ENCODE data around the gene SYT8. TPM values are rescaled to one million over a fixed set of nuclear protein-coding genes. Genes with fewer than 3 reads are reported as not detected.

Gene SYT8
- total and polyA plus RNA-seq, 7 donors = 0.04 to 0.28 (median 0.06) TPM; not detected in 4

DNA sequence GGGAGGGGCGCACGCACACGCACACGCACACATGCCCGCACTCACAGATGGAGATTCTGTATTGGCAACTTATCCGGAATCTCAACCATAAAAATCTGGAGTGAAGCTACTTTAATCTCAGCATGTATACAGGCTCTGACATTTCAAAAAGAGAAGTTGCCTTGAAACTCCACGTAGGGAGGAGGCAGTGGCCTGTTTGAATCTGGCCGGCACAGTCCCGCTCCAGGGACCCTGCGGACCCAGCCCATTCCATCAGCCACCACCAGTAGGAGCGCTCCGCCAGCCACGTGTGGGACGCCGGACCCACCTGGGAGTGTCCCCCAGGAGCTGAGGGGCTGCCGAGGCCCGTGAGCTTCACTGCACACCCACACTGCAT lies 1.9 kb upstream of the SYT8 start:
- TF ChIP-seq CTCF (IDR thresholded peaks at IDR 0.05) = no peak

DNA sequence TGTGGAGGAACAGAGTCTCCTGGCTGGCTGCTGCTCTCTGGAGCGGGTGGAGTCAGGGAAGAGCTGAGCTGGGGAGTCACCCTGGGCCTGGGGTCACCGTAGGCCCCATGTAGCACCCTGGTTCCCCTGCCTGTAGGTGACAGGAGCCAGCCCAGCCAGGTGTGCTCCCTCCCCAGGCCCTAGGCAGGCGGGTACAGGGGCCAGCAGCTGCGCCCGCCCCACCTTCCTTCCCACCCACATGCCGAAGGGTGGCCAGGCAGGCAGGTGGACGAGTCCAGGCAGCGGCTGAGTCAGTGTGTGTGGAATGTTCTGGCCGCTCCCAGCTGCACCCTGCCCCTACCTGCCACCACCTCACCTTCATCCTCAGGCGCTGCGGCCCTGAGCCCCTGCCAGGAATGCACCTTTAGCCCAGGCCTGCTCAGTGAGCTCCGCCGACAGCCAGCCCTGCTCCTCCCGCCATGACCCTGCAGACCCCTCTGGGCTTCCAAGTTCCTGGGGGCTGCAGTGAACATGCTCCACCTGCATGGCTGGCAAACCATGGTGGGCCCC lies 654 bp upstream of the SYT8 start:
- Histone ChIP-seq H3K27me3 (ENCODE audit: insufficient read depth in 3 of 3, low read length in 2 of 3) (peaks cover 0 to 2% (median 0%) of the 10 kb centered on the region in 3 donors), H3K4me3 (no peak overlapping the region), H3K4me1 (peaks cover 11% of the 10 kb centered on the region), H3K9me3 (no peaks in the 10 kb centered on the region), H3K27ac (no peak overlapping the region), H3K36me3 (ENCODE audit: insufficient read depth in 1 of 2, low read depth in 1 of 2) (no peaks in the 10 kb centered on the region)
- ATAC-seq = no peak
- intact Hi-C loops (cut with DNase I) = loop anchor here in 1 of 2 donors (10.0 kb wide), 1 partner anchor 89 kb away; no protein-coding TSS in a partner anchor
- no peak for DNase-seq
- 87 to 94% (median 90%) methylated on average over 12 to 14 of the region's 14 CpGs for WGBS, 3 donors
- TF ChIP-seq CTCF (IDR thresholded peaks at IDR 0.05) = no peak

More for the DNA sequence above, 1.9 kb upstream of the SYT8 start:
- Histone ChIP-seq H3K9me3 (no peaks in the 10 kb centered on the region), H3K27ac (no peak overlapping the region), H3K4me3 (no peak overlapping the region), H3K36me3 (ENCODE audit: insufficient read depth in 1 of 2, low read depth in 1 of 2) (no peaks in the 10 kb centered on the region), H3K27me3 (ENCODE audit: insufficient read depth in 3 of 3, low read length in 2 of 3) (peaks cover 0 to 3% (median under 1%) of the 10 kb centered on the region in 3 donors), H3K4me1 (peaks cover 6% of the 10 kb centered on the region)
- intact Hi-C loops (cut with DNase I) = loop anchor here (1.0 to 10.0 kb wide), 5 partner anchors 82 to 181 kb away; partner anchors contain the start of gene IFITM10 (in 1 of the 2)
- no peak for ATAC-seq
- WGBS, 3 donors = 54 to 55% (median 54%) methylated on average over 17 of the region's 17 CpGs
- peak in 1 of 2 donors; percentile 48 for DNase-seq

DNA sequence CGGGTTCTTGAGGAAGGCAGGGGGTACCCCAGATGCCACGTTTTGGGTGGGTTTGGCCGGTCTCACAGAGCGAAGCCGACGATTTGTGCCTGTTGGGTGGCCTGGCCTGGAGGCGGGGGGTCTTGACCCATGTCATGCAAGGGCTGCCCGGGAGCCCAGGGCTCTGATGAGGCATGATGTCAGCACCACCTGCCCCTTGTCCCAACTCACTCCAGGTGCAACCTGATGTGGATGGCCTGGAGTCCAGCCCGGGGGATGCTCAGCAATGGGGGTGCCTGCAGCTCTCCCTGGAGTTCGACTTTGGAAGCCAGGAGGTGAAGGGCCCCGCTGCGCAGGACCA lies 851 bp downstream of the SYT8 start:
- Histone ChIP-seq H3K4me3 (no peak overlapping the region), H3K27me3 (ENCODE audit: insufficient read depth in 3 of 3, low read length in 2 of 3) (no peaks in the 10 kb centered on the region), H3K9me3 (no peaks in the 10 kb centered on the region), H3K27ac (no peak overlapping the region), H3K4me1 (peaks cover 11% of the 10 kb centered on the region), H3K36me3 (ENCODE audit: insufficient read depth in 1 of 2, low read depth in 1 of 2) (no peaks in the 10 kb centered on the region)
- intact Hi-C loops (cut with DNase I) = loop anchor here (2.0 to 10.0 kb wide), 4 partner anchors 47 to 317 kb away; no protein-coding TSS in a partner anchor
- DNase-seq (peak in 1 of 2 donors; percentile 46), ATAC-seq (no peak)
- TF ChIP-seq CTCF (IDR thresholded peaks at IDR 0.05) = no peak
- 84 to 93% (median 89%) methylated on average over 12 of the region's 12 CpGs for WGBS, 3 donors

- Histone ChIP-seq H3K27me3 (ENCODE audit: insufficient read depth in 3 of 3, low read length in 2 of 3) (no peaks in the 10 kb centered on the region), H3K4me3 (no peak overlapping the region), H3K36me3 (ENCODE audit: insufficient read depth in 1 of 2, low read depth in 1 of 2) (peaks cover 0 to under 1% of the 10 kb centered on the region in 2 donors), H3K4me1 (peaks cover 11% of the 10 kb centered on the region), H3K9me3 (no peaks in the 10 kb centered on the region), H3K27ac (no peak overlapping the region)
- no peak for ATAC-seq
- no peak for TF ChIP-seq CTCF (IDR thresholded peaks at IDR 0.05)
- 91 to 95% (median 93%) methylated on average over 42 to 43 of the region's 43 CpGs for WGBS, 3 donors
- intact Hi-C loops (cut with DNase I) = loop anchor here (2.0 to 10.0 kb wide), 4 partner anchors 46 to 317 kb away; no protein-coding TSS in a partner anchor
- peak in 1 of 2 donors; percentile 58 for DNase-seq
Measured at GRCh38 chr11:1836011-1836945, 1.5 kb downstream of the SYT8 start.

All from psoas muscle (tissue), 8 donors.